Upper lobe of right lung (tissue), 1 donor: Measurements from ENCODE around the gene SLC22A5. TPM values are rescaled to one million over a fixed set of nuclear protein-coding genes. Genes with fewer than 3 reads are reported as not detected.

ENCODE experiments used
- ATAC-seq: fragments of 200-7000 bp; cut with Tn5 transposase; one replicate; pipeline ENCODE4 v1.9.1; 2020; ENCODE audit warnings: mild to moderate bottlenecking, moderate library complexity
- DNase-seq: peaks from one replicate; pipeline ENCODE4 v3.0.0-alpha.2; 2020
- H3K27ac ChIP-seq: fragments of 200-600 bp; one replicate; pipeline ENCODE4 v1.8.0; 2022
- H3K27me3 ChIP-seq: fragments of 200-600 bp; one replicate; pipeline ENCODE4 v1.8.0; 2022; ENCODE audit warnings: mild to moderate bottlenecking
- H3K36me3 ChIP-seq: fragments of 200-600 bp; one replicate; pipeline ENCODE4 v1.8.0; 2022
- H3K4me1 ChIP-seq: fragments of 200-600 bp; one replicate; pipeline ENCODE4 v1.8.0; 2022
- H3K4me3 ChIP-seq: fragments of 200-600 bp; one replicate; pipeline ENCODE4 v1.8.0; 2022; ENCODE audit warnings: mild to moderate bottlenecking
- H3K9me3 ChIP-seq: fragments of 200-600 bp; one replicate; pipeline ENCODE4 v1.8.0; 2022
- intact Hi-C: fragments of 100-400 bp; cut with DNase I; formaldehyde crosslinking; loops from one replicate; pipeline ENCODE4 v1.11.0; 2022
- total RNA-seq: library from RNA; stranded (reverse); fragmentation: NEBNext Ultra II Directional; extraction: Animal tissue kit (Norgen Biotek cat#: 25700); gene quantifications from one replicate; pipeline ENCODE4 v1.2.1, GENCODE V29; 2021
- TF ChIP-seq, protein P1 (sequence below): fragments of 200-600 bp; IDR thresholded peaks from one replicate; pipeline ENCODE4 v1.8.0; 2022; ENCODE audit warnings: antibody characterized with exemption
- donor health status: DM: no; HTN: yes; CAD: no; lungs with severe emphysema.

Gene SLC22A5
- total RNA-seq, 1 donor from 2014 or later, result 10.2 TPM

DNA sequence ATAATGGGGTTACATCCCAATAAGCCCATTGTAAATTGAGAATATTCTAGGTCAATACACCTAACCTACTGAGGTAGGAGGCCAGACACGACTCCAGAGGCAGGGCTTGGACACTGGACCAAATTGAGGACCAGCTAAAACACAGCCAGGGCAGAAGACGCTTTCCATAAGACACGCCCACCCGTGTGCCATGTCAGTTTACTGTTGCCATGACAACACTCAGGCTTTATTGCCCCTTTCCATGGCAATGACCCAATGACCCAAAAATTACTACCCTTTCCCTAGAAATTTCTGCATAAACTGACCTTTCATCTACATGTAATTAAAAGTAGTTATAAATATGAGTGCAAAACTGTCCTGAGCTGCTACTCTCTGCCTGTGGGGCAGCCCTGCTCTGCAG lies 43.8 kb upstream of the SLC22A5 start:
- no peaks in the 10 kb centered on the region for H3K36me3 ChIP-seq
- H3K4me1 ChIP-seq, result no peaks in the 10 kb centered on the region
- no peaks in the 10 kb centered on the region for H3K27me3 ChIP-seq
- H3K4me3 ChIP-seq, result no peak overlapping the region
- DNase-seq, result no peak
- no peaks in the 10 kb centered on the region for H3K9me3 ChIP-seq
- ATAC-seq, result no peak
- intact Hi-C loops, result no loop called here
- TF ChIP-seq, protein P1, sequence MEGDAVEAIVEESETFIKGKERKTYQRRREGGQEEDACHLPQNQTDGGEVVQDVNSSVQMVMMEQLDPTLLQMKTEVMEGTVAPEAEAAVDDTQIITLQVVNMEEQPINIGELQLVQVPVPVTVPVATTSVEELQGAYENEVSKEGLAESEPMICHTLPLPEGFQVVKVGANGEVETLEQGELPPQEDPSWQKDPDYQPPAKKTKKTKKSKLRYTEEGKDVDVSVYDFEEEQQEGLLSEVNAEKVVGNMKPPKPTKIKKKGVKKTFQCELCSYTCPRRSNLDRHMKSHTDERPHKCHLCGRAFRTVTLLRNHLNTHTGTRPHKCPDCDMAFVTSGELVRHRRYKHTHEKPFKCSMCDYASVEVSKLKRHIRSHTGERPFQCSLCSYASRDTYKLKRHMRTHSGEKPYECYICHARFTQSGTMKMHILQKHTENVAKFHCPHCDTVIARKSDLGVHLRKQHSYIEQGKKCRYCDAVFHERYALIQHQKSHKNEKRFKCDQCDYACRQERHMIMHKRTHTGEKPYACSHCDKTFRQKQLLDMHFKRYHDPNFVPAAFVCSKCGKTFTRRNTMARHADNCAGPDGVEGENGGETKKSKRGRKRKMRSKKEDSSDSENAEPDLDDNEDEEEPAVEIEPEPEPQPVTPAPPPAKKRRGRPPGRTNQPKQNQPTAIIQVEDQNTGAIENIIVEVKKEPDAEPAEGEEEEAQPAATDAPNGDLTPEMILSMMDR, result no peak
- no peak overlapping the region for H3K27ac ChIP-seq

DNA sequence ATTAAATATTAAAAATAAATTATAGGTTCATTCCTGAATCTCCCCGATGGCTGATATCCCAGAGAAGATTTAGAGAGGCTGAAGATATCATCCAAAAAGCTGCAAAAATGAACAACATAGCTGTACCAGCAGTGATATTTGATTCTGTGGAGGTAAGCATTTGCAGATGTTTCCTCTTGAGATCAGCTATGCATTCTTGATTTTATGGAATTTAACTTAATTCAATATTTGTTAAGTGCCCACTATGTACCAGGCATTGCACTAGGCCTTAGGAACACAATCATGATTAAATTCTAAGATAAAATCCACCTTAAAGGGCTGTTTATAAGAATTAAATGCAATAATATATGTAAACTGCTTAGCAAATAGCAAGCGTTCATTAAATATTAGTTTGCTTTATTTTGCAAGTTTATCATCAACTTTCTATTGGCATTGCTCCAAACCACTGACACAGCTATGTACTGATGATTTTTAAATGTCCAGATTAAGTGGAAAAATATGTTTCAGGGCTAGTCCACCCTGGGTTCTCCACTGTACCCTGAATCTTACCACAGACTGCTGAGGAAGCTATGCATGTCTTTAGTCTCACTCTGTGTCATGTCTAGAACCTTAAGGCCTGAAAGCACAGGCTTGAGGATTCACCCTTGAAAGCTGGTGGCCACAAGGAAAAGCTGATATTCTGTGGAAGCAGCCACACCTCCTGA lies 42.1 kb upstream of the SLC22A5 start:
- Histone ChIP-seq H3K27ac (no peak overlapping the region), H3K4me1 (no peaks in the 10 kb centered on the region), H3K4me3 (no peak overlapping the region), H3K27me3 (no peaks in the 10 kb centered on the region), H3K9me3 (no peaks in the 10 kb centered on the region), H3K36me3 (no peaks in the 10 kb centered on the region)
- intact Hi-C loops, result no loop called here
- TF ChIP-seq, protein P1, result no peak
- DNase-seq, result no peak
- ATAC-seq, result no peak

DNA sequence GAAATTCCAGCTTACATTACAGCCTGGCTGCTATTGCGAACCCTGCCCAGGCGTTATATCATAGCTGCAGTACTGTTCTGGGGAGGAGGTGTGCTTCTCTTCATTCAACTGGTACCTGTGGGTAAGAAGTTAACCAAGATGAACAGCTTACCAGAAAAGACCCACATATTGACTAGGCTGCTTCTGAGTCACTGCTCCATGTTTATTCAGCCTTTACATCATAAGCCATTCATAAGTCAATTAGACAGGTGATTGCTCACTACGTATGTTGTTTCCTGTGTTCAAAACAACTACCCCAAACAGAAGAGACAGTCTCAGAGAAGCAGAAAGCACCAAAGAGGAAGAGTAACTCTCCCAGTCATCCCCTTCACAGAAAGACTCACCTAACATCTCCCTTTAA lies 34.7 kb upstream of the SLC22A5 start:
- H3K27me3 ChIP-seq, result no peaks in the 10 kb centered on the region
- H3K9me3 ChIP-seq, result no peaks in the 10 kb centered on the region
- ATAC-seq (no peak), DNase-seq (no peak)
- H3K36me3 ChIP-seq, result no peaks in the 10 kb centered on the region
- intact Hi-C loops, result no loop called here
- TF ChIP-seq, protein P1, result no peak
- H3K4me1 ChIP-seq, result no peaks in the 10 kb centered on the region
- no peak overlapping the region for H3K27ac ChIP-seq
- no peak overlapping the region for H3K4me3 ChIP-seq

DNA sequence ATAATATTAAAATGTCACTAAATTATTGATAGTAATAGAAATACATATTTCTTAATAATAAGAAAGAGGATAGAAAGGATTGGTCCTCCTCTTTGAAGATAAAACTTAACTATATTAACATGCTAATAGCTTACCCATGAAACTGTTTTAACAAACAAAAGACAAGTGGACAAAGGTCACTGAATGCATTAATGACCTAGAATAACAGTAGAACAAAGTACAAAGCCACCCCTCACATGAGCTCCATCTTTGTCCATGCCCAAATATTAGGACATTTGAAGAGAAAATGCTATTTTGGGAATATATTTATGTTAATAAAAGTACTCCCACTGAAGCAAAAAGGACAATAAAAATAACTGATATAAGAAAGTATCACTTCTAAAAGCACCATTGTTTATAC lies 34.1 kb upstream of the SLC22A5 start:
- Histone ChIP-seq H3K36me3 (no peaks in the 10 kb centered on the region), H3K4me3 (no peak overlapping the region), H3K27ac (no peak overlapping the region), H3K9me3 (no peaks in the 10 kb centered on the region), H3K4me1 (no peaks in the 10 kb centered on the region), H3K27me3 (no peaks in the 10 kb centered on the region)
- ATAC-seq (no peak), DNase-seq (no peak)
- intact Hi-C loops, result no loop called here
- TF ChIP-seq, protein P1, result no peak

DNA sequence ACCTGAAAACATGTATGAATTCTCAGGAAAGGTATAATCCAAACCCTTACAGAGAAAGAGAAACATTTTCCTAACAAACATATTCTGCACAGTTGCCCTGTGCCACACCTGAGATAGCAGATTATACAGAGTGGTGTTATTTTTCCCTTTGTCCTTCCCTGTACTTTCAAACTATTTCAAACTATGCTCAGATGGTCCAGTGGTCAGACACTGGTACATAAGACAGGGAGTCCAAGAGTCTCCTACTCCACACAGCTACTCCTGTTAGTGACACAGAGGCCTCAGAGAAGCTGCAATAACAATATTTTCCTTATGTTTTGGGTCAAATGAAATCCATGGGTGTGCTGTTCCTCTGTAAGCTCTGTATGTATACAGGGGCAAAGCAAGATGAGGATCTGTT lies 30.0 kb upstream of the SLC22A5 start:
- DNase-seq, result no peak
- intact Hi-C loops, result no loop called here
- no peak for ATAC-seq
- TF ChIP-seq, protein P1, result no peak
- no peaks in the 10 kb centered on the region for H3K27me3 ChIP-seq
- no peaks in the 10 kb centered on the region for H3K4me1 ChIP-seq
- no peak overlapping the region for H3K27ac ChIP-seq
- H3K36me3 ChIP-seq, result no peaks in the 10 kb centered on the region
- no peak overlapping the region for H3K4me3 ChIP-seq
- no peaks in the 10 kb centered on the region for H3K9me3 ChIP-seq
